ENCODE data around the gene UTF1. TPM values are rescaled to one million over a fixed set of nuclear protein-coding genes. Genes with fewer than 3 reads are reported as not detected.

The UTF1 gene
- total and polyA plus RNA-seq, 2 of the 8 experiments (the other 6 are each of a cell fraction or from before 2014, with no cell fraction given), result 0.47 to 21.8 TPM

GRCh38 chr10:133263674-133264073 is 33.7 kb downstream of the UTF1 start:
- Histone ChIP-seq H3K4me3 (ENCODE audit: extremely low read depth in 1 of 4, insufficient read depth in 2 of 4, low read depth in 3 of 4, low read length in 4 of 4) (no peak overlapping the region), H3K23me2 (ENCODE audit: low read depth, low read length) (peaks cover 7% of the 10 kb centered on the region; the same call in 1 of the 2 replicates), H3K9ac (replicated peaks in 1 of 4; ENCODE audit: extremely low read depth in 1 of 4, low read depth in 3 of 4, low read length in 3 of 4) (no peak overlapping the region), H3K23ac (ENCODE audit: insufficient read length) (no peak overlapping the region), H4K91ac (replicated peaks; ENCODE audit: insufficient read length, low read length) (no peak overlapping the region), H2BK12ac (ENCODE audit: low read depth, low read length) (no peak overlapping the region), H4K20me1 (replicated peaks in 1 of 2; ENCODE audit: control insufficient read depth in 1 of 2, insufficient read depth in 2 of 2, low read length in 2 of 2) (no peaks in the 10 kb centered on the region), H2AK5ac (ENCODE audit: low read depth, low read length) (no peak overlapping the region), H4K8ac (ENCODE audit: extremely low read depth, insufficient read depth, low read length) (no peak overlapping the region), H2BK5ac (ENCODE audit: low read depth, low read length) (no peak overlapping the region), H2BK15ac (ENCODE audit: low read length) (no peak overlapping the region), H3K79me1 (ENCODE audit: low read depth, low read length) (no peaks in the 10 kb centered on the region), H3K4ac (replicated peaks; ENCODE audit: insufficient read length, low read depth, low read length) (no peak overlapping the region), H2AFZ (ENCODE audit: low read length) (no peak overlapping the region), H3K36me3 (ENCODE audit: control insufficient read depth in 2 of 4, insufficient read depth in 4 of 4, low read length in 3 of 4) (no peaks in the 10 kb centered on the region), H4K5ac (ENCODE audit: insufficient read length, low read depth, low read length) (no peak overlapping the region), H3K9me3 (ENCODE audit: insufficient read depth in 2 of 2, low read depth in 1 of 2, low read length in 1 of 2) (no peaks in the 10 kb centered on the region), H3K27ac (ENCODE audit: low read depth, low read length) (no peak overlapping the region), H2BK120ac (replicated peaks; ENCODE audit: low read depth, low read length) (no peak overlapping the region), H3K79me2 (ENCODE audit: control insufficient read depth in 1 of 2, insufficient read depth in 2 of 2, low read length in 2 of 2) (no peaks in the 10 kb centered on the region), H3K27me3 (replicated peaks in 1 of 4; ENCODE audit: control insufficient read depth in 3 of 4, extremely low read depth in 1 of 4, insufficient read depth in 3 of 4, low read length in 3 of 4) (peaks cover 0 to 15% (median 8%) of the 10 kb centered on the region in 4 experiments; a peak in 6 of 7 replicates), H3K56ac (replicated peaks; ENCODE audit: insufficient read length, low read depth, low read length) (no peak overlapping the region), H3K4me2 (ENCODE audit: insufficient read depth in 1 of 2, low read depth in 2 of 2, low read length in 2 of 2) (no peak overlapping the region), H3K14ac (ENCODE audit: insufficient read length) (no peak overlapping the region), H3K4me1 (replicated peaks in 1 of 4; ENCODE audit: control insufficient read depth in 3 of 4, insufficient read depth in 4 of 4, low read length in 3 of 4) (peaks cover 0 to 14% (median 6%) of the 10 kb centered on the region in 4 experiments; a peak in 4 of 7 replicates), H3K18ac (ENCODE audit: extremely low read depth, low read length) (no peak overlapping the region), H2BK20ac (ENCODE audit: low read length) (no peak overlapping the region)
- CTCF ChIA-PET (ENCODE audit: partially characterized antibody), result interaction anchor here (0.6 to 2.4 kb wide), 9 partner anchors 8 to 358 kb away, joined by 3 to 8 read pairs (median 3); partner anchors contain the start of gene ADAM8
- FAIRE-seq (no peak), DNase-seq (ENCODE audit: low read depth in 1 of 2, low spot score in 2 of 2) (no peak)
- WGBS, 2 experiments (ENCODE audit: extremely low coverage in 1 of 2, insufficient coverage in 1 of 2, insufficient read length in 1 of 2, insufficient replicate concordance in 2 of 2, low coverage in 1 of 2, low lambda C conversion rate in 2 of 2, missing lambda C conversion rate in 1 of 2), result 86% methylated on average over 10 of the region's 10 CpGs; no CpG with 5 or more reads in 1 of the 2 experiments
- POLR2A ChIA-PET (ENCODE audit: partially characterized antibody), result interaction anchor here (0.7 to 2.3 kb wide), 5 partner anchors 10 to 51 kb away, joined by 3 to 6 read pairs (median 3); partner anchors contain the start of gene VENTX
- TF ChIP-seq CREB1 (IDR thresholded peaks at IDR 0.05) (no peak), BRCA1 (IDR thresholded peaks at IDR 0.05; ENCODE audit: low read depth, low read length) (no peak), SP2 (IDR thresholded peaks at IDR 0.05; ENCODE audit: low read length) (no peak), TAF1 (IDR thresholded peaks at IDR 0.05; ENCODE audit: low read depth, low read length) (no peak), RNF2 (IDR thresholded peaks at IDR 0.05; ENCODE audit: borderline replicate concordance, low read depth, low read length, missing control alignments, poor library complexity, severe bottlenecking) (no peak), MAFK (IDR thresholded peaks at IDR 0.05; ENCODE audit: low read depth, low read length) (no peak), SRF (IDR thresholded peaks at IDR 0.05; ENCODE audit: low read depth, low read length) (no peak), SIX5 (IDR thresholded peaks at IDR 0.05; ENCODE audit: low read depth, low read length) (no peak), CBX8 (IDR thresholded peaks at IDR 0.05; ENCODE audit: borderline replicate concordance, low read depth, low read length) (no peak), MAX (IDR thresholded peaks at IDR 0.05) (no peak), SIRT6 (IDR thresholded peaks at IDR 0.05; ENCODE audit: low read length) (no peak)
